ENCODE results near the gene USP33. TPM values are rescaled to one million over a fixed set of nuclear protein-coding genes. Genes with fewer than 3 reads are reported as not detected.

The USP33 gene
- total and polyA plus RNA-seq, 3 donors from 2014 or later = 35.7 to 75.2 (median 66.1) TPM

DNA sequence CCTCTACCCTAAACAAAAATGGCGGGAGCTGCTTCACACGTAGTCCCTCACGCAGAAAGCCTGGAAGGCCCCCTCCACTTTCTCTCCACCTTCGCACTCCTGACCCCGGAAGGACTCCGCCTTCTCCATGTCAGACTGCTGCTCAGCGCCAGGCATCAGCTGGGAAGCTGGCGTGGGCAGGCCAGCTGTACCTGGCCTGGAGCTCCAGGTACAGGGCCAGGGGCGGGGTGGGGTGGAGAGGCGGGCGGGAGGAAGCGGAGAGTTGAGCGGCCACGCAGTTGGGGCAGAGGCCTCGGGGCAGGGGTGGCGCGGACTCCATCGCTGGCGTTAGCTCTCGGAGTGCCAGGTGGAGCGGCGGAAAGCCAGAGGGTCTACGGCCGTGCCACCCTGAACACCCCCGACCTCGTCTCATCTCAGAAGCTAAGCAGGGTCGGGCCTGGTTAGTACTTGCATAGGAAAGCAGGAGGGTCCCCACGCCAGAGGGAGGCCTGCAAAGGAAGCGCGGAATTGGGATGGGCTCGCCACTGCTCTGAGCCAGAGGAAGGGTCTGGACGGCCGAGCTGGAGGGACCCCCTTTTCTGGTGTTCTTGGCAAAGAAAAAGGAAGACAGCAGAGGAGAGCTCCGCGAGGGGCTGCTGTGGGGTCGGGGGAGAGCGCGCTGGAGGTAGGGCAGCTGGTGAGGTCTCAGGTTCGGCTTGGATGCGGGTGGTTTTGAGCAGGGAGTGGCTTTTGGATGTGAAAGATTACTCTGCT is 20.1 kb upstream of the USP33 start, which contains the start of gene MIGA1:
Gene MIGA1 (plus strand): TSS at position 121 of the 753 bp plus-strand sequence. CDS start 3,604 bp downstream, outside the sequence.
- peak; percentile 97 for DNase-seq
- WGBS, 2 donors = 0% methylated on average over 36 to 38 of the region's 40 CpGs
- Histone ChIP-seq H3K9me3 (no peaks in the 10 kb centered on the region), H3K4me1 (no peaks in the 10 kb centered on the region), H3K36me3 (ENCODE audit: low read depth, missing control alignments) (no peaks in the 10 kb centered on the region), H3K4me3 (peak within 1 kb of the TSS; percentile 80 to 82), H3K27ac (peak within 1 kb of the TSS in 1 of 2 donors; percentile 66), H3K27me3 (no peaks in the 10 kb centered on the region)
- no peak for TF ChIP-seq POLR2A (IDR thresholded peaks at IDR 0.05)
- TF ChIP-seq, protein P1, sequence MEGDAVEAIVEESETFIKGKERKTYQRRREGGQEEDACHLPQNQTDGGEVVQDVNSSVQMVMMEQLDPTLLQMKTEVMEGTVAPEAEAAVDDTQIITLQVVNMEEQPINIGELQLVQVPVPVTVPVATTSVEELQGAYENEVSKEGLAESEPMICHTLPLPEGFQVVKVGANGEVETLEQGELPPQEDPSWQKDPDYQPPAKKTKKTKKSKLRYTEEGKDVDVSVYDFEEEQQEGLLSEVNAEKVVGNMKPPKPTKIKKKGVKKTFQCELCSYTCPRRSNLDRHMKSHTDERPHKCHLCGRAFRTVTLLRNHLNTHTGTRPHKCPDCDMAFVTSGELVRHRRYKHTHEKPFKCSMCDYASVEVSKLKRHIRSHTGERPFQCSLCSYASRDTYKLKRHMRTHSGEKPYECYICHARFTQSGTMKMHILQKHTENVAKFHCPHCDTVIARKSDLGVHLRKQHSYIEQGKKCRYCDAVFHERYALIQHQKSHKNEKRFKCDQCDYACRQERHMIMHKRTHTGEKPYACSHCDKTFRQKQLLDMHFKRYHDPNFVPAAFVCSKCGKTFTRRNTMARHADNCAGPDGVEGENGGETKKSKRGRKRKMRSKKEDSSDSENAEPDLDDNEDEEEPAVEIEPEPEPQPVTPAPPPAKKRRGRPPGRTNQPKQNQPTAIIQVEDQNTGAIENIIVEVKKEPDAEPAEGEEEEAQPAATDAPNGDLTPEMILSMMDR (IDR thresholded peaks at IDR 0.05) = no peak
- intact Hi-C loops (cut with DNase I; ENCODE audit: low total_unique reads) = no loop called here

DNA sequence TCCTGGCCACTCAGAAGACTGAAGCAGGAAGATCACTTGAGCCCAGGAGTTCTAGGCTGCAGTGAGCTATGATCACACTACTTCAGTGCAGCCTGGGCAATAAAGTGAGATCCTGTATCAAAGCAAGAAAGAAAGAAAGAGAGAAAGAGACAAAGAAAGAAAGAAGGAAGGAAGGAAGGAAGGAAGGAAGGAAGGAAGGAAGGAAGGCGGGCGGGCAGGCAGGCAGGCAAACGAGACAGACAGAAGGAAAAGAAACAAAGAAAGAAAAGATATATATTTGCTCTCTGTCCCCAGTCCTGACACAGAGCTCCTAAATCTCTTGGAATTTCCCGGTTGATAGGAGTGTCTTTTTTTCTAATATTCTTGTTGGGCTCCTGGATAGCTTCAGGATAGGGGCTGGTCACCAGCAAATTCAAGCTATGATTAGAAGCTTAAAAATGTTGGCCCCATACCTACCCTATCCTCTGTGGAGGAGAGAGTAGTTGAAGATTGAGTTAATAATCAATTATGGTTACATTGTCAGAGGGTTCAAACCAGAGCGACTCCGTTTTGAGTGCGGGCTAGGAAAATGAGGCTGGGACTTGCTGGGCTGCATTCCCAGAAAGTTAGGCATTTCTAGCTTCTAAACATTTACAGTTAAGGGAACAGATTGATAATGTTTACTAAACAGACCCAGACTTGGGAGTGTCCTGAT is 16.5 kb upstream of the USP33 start:
- H3K4me1 ChIP-seq = no peaks in the 10 kb centered on the region
- H3K9me3 ChIP-seq = no peaks in the 10 kb centered on the region
- no peak overlapping the region for H3K4me3 ChIP-seq
- no peak for TF ChIP-seq POLR2A (IDR thresholded peaks at IDR 0.05)
- TF ChIP-seq, protein P1 (IDR thresholded peaks at IDR 0.05) = no peak
- intact Hi-C loops (cut with DNase I; ENCODE audit: low total_unique reads) = no loop called here
- no peaks in the 10 kb centered on the region for H3K27me3 ChIP-seq
- no peak for DNase-seq
- no peak overlapping the region for H3K27ac ChIP-seq
- H3K36me3 ChIP-seq (ENCODE audit: low read depth, missing control alignments) = no peaks in the 10 kb centered on the region
- 72 to 77% methylated on average over 7 of the region's 7 CpGs for WGBS, 2 donors

DNA sequence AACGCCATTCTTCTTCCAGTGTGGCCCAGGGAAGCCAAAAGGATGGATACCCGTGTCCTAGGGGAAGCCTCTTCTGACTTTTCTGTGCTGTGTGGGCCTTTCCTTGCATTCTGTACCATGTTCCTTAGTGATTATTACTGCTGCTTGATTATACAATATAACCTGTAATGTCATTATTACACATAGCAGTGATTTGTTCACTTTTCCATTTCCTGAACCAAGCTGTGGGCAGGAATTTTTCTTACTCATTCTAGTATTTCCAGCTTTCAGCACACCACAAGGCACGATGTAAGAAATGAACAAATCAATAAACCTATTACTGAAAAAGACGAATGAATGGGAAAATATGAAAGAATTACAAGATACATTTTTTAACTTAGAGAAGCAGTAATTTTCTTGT is 8.4 kb upstream of the USP33 start:
- H3K27ac ChIP-seq = no peak overlapping the region
- H3K4me1 ChIP-seq = no peaks in the 10 kb centered on the region
- H3K4me3 ChIP-seq = no peak overlapping the region
- no peaks in the 10 kb centered on the region for H3K9me3 ChIP-seq
- H3K36me3 ChIP-seq (ENCODE audit: low read depth, missing control alignments) = no peaks in the 10 kb centered on the region
- intact Hi-C loops (cut with DNase I; ENCODE audit: low total_unique reads) = no loop called here
- DNase-seq = no peak
- TF ChIP-seq POLR2A (IDR thresholded peaks at IDR 0.05) = no peak
- TF ChIP-seq, protein P1 (IDR thresholded peaks at IDR 0.05) = no peak
- WGBS, 2 donors = 85 to 97% methylated on average over 4 of the region's 4 CpGs
- no peaks in the 10 kb centered on the region for H3K27me3 ChIP-seq

DNA sequence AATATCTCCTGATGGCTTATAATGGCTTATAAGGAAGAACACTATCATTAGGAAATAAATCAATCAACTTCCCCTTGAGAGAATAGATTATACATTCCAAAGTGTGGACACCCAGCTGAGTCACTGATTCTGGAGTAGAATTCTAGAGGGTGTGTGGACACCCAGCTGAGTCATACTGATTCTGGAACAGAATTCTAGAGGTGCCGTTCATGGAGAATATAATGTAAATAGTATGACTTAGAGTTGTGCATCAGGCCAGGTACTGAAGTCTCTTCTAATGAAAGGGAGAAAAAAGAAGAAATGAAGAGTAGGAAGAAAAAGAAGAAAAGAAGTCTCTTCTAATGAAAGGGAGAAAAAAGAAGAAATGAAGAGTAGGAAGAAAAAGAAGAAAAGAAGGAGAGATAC is 2.4 kb upstream of the USP33 start:
- no peak for TF ChIP-seq POLR2A (IDR thresholded peaks at IDR 0.05)
- TF ChIP-seq, protein P1 (IDR thresholded peaks at IDR 0.05) = no peak
- peaks cover 6% of the 10 kb centered on the region for H3K4me1 ChIP-seq
- H3K27me3 ChIP-seq = no peaks in the 10 kb centered on the region
- no peak overlapping the region for H3K27ac ChIP-seq
- intact Hi-C loops (cut with DNase I; ENCODE audit: low total_unique reads) = no loop called here
- WGBS, 2 donors = 50 to 79% methylated on average over 1 of the region's 1 CpG
- no peak overlapping the region for H3K4me3 ChIP-seq
- no peaks in the 10 kb centered on the region for H3K36me3 ChIP-seq (ENCODE audit: low read depth, missing control alignments)
- H3K9me3 ChIP-seq = no peaks in the 10 kb centered on the region
- DNase-seq = no peak
